CD14-positive monocyte (primary cell): ENCODE results near the gene SMYD3. TPM values are rescaled to one million over a fixed set of nuclear protein-coding genes. Genes with fewer than 3 reads are reported as not detected.

Experiments
- DNase-seq, 3 donors: peaks; one replicate each; pipeline ENCODE4 v3.0.0-alpha.2; 2011 to 2022
- H2AFZ ChIP-seq: 2 replicates; pipeline ENCODE4 v1.6.0; 2012; ENCODE audit warnings: mild to moderate bottlenecking, low read depth, low read length, inconsistent platforms; ENCODE audit not compliant: insufficient read depth, poor library complexity, severe bottlenecking
- H3K27ac ChIP-seq, 2 donors: 1 replicate in 1 of 2; 2 replicates in 1 of 2; pipeline ENCODE4 v1.5.1; 2012 to 2013; ENCODE audit warnings: low read length in 2 of 2, control low read depth in 1 of 2, inconsistent platforms in 1 of 2, low read depth in 1 of 2, mild to moderate bottlenecking in 1 of 2
- H3K27me3 ChIP-seq, 2 donors: one replicate each; pipeline versions ENCODE4 v1.6.0 to v1.6.1; 2011 to 2013; ENCODE audit warnings: low read length in 2 of 2; ENCODE audit not compliant: control insufficient read depth in 2 of 2, insufficient read depth in 2 of 2
- H3K36me3 ChIP-seq, 2 donors: replicated peaks in 1 of 2; 1 replicate in 1 of 2; 2 replicates in 1 of 2; pipeline versions ENCODE4 v1.5.1 to v1.6.1; 2012 to 2013; ENCODE audit warnings: low read length in 2 of 2, control low read depth in 1 of 2, inconsistent platforms in 1 of 2, mild to moderate bottlenecking in 1 of 2; ENCODE audit not compliant: insufficient read depth in 2 of 2, control insufficient read depth in 1 of 2
- H3K4me1 ChIP-seq, 2 donors: 1 replicate in 1 of 2; 2 replicates in 1 of 2; pipeline versions ENCODE4 v1.5.1 to v1.6.1; 2012 to 2013; ENCODE audit warnings: low read length in 2 of 2, control low read depth in 1 of 2, inconsistent platforms in 1 of 2, mild to moderate bottlenecking in 1 of 2, moderate library complexity in 1 of 2; ENCODE audit not compliant: insufficient read depth in 2 of 2, control insufficient read depth in 1 of 2
- H3K4me2 ChIP-seq: replicated peaks from 2 replicates; pipeline ENCODE3; 2012; ENCODE audit warnings: low read length, moderate library complexity, mild to moderate bottlenecking; ENCODE audit not compliant: poor library complexity, severe bottlenecking; ENCODE audit errors: extremely low read depth
- H3K4me3 ChIP-seq, 3 experiments: fragments of 200-600 bp in 1 of 3; sonication (generic) in 1 of 3; replicated peaks in 1 of 3; 1 replicate in 2 of 3; 2 replicates in 1 of 3; pipeline ENCODE4 v1.5.1; 2011 to 2013; ENCODE audit warnings: low read length in 3 of 3, mild to moderate bottlenecking in 3 of 3, control low read depth in 2 of 3, low read depth in 2 of 3, inconsistent platforms in 1 of 3, moderate library complexity in 1 of 3
- H3K79me2 ChIP-seq: 2 replicates; pipeline ENCODE4 v1.6.0; 2012; ENCODE audit warnings: mild to moderate bottlenecking, control low read depth, inconsistent platforms, low read length, moderate library complexity; ENCODE audit not compliant: insufficient read depth
- H3K9ac ChIP-seq: 2 replicates; pipeline ENCODE4 v1.6.0; 2017; ENCODE audit warnings: low read length, mild to moderate bottlenecking; ENCODE audit not compliant: insufficient read depth, poor library complexity, severe bottlenecking
- H3K9me3 ChIP-seq, 2 donors: replicated peaks in 1 of 2; 1 replicate in 1 of 2; 2 replicates in 1 of 2; pipeline versions ENCODE4 v1.5.1 to v1.6.1; 2012 to 2013; ENCODE audit warnings: low read length in 2 of 2, control low read depth in 1 of 2; ENCODE audit not compliant: control insufficient read depth in 1 of 2, insufficient read depth in 1 of 2
- H4K20me1 ChIP-seq: 2 replicates; pipeline ENCODE4 v1.6.0; 2012; ENCODE audit warnings: mild to moderate bottlenecking, low read length, control low read depth, moderate library complexity; ENCODE audit not compliant: insufficient read depth
- H3K27ac Mint-ChIP-seq, 7 donors: one replicate each; pipeline ENCODE4 v1.8.0; 2020; ENCODE audit warnings: mild to moderate bottlenecking in 7 of 7, mixed read lengths in 7 of 7, moderate library complexity in 6 of 7, inconsistent platforms in 2 of 7
- H3K27me3 Mint-ChIP-seq, 3 donors: one replicate each; pipeline ENCODE4 v1.8.0; 2021 to 2022; ENCODE audit warnings: low read depth in 3 of 3, mild to moderate bottlenecking in 3 of 3, mixed read lengths in 3 of 3, moderate library complexity in 3 of 3, inconsistent platforms in 1 of 3
- H3K36me3 Mint-ChIP-seq, 2 donors: one replicate each; pipeline ENCODE4 v1.8.0; 2020; ENCODE audit warnings: mixed read lengths in 2 of 2, inconsistent platforms in 1 of 2, mild to moderate bottlenecking in 1 of 2
- H3K4me1 Mint-ChIP-seq: one replicate; pipeline ENCODE4 v1.8.0; 2020; ENCODE audit warnings: mild to moderate bottlenecking, mixed read lengths
- H3K4me3 Mint-ChIP-seq, 2 donors: one replicate each; pipeline ENCODE4 v1.8.0; 2020; ENCODE audit warnings: mild to moderate bottlenecking in 2 of 2, mixed read lengths in 2 of 2, moderate library complexity in 1 of 2
- H3K9me3 Mint-ChIP-seq, 7 donors: one replicate each; pipeline ENCODE4 v1.8.0; 2020 to 2022; ENCODE audit warnings: mixed read lengths in 7 of 7, mild to moderate bottlenecking in 6 of 7, moderate library complexity in 6 of 7, inconsistent platforms in 2 of 7
- WGBS: methylation state at CpG from one replicate; pipeline ENCODE4 v1.1.5; 2013; ENCODE audit warnings: missing lambda C conversion rate; ENCODE audit not compliant: insufficient coverage; 5-methylcytosine and 5-hydroxymethylcytosine counted together
- intact Hi-C, 2 donors: fragments of 100-400 bp; cut with micrococcal nuclease; formaldehyde crosslinking; loops; one replicate each; pipeline versions ENCODE4 v1.15.0 to v1.15.1; 2023
- polyA plus RNA-seq, 3 donors: library from polyadenylated mRNA; depleted of rRNA in 1 of 3; unstranded in 2 of 3; stranded (reverse) in 1 of 3; fragments of 300-500 nt in 2 of 3; fragments of >200 nt in 1 of 3; fragmentation: Illumina TruSeq in 2 of 3; gene quantifications; 1 replicate in 2 of 3; 2 replicates in 1 of 3; pipeline ENCODE4 v1.2.3, GENCODE V29; 2012 to 2021
- TF ChIP-seq, protein P1 (sequence below): fragments of 200-600 bp; IDR thresholded peaks from one replicate; pipeline ENCODE4 v1.8.0; 2022; ENCODE audit warnings: antibody characterized with exemption, mild to moderate bottlenecking

The SMYD3 gene
- polyA plus RNA-seq, 3 donors: 2.7 to 8.4 (median 4.0) TPM

GRCh38 chr1:246526380-246526779 is 19.3 kb upstream of the SMYD3 start:
- Histone ChIP-seq H4K20me1 (no peaks in the 10 kb centered on the region), H2AFZ (no peak overlapping the region), H3K4me3 (no peak overlapping the region), H3K27me3 (no peaks in the 10 kb centered on the region), H3K79me2 (no peaks in the 10 kb centered on the region), H3K36me3 (no peaks in the 10 kb centered on the region), H3K4me1 (peaks cover 7 to 10% of the 10 kb centered on the region in 2 donors), H3K9me3 (peaks cover 22 to 86% of the 10 kb centered on the region in 2 donors), H3K9ac (no peak overlapping the region), H3K4me2 (no peak overlapping the region), H3K27ac (no peak overlapping the region)
- peaks cover 21 to 77% (median 63%) of the 10 kb centered on the region in 7 donors for H3K9me3 Mint-ChIP-seq
- H3K27ac Mint-ChIP-seq: no peak overlapping the region
- 97% methylated on average over 3 of the region's 4 CpGs for WGBS
- H3K4me3 Mint-ChIP-seq: no peak overlapping the region
- intact Hi-C loops: no loop called here
- H3K27me3 Mint-ChIP-seq: peaks cover 0 to 3% (median 2%) of the 10 kb centered on the region in 3 donors
- TF ChIP-seq, protein P1, sequence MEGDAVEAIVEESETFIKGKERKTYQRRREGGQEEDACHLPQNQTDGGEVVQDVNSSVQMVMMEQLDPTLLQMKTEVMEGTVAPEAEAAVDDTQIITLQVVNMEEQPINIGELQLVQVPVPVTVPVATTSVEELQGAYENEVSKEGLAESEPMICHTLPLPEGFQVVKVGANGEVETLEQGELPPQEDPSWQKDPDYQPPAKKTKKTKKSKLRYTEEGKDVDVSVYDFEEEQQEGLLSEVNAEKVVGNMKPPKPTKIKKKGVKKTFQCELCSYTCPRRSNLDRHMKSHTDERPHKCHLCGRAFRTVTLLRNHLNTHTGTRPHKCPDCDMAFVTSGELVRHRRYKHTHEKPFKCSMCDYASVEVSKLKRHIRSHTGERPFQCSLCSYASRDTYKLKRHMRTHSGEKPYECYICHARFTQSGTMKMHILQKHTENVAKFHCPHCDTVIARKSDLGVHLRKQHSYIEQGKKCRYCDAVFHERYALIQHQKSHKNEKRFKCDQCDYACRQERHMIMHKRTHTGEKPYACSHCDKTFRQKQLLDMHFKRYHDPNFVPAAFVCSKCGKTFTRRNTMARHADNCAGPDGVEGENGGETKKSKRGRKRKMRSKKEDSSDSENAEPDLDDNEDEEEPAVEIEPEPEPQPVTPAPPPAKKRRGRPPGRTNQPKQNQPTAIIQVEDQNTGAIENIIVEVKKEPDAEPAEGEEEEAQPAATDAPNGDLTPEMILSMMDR: no peak
- DNase-seq: no peak
- H3K4me1 Mint-ChIP-seq: peaks cover 11% of the 10 kb centered on the region
- H3K36me3 Mint-ChIP-seq: peaks cover 0 to 3% of the 10 kb centered on the region in 2 donors

DNA sequence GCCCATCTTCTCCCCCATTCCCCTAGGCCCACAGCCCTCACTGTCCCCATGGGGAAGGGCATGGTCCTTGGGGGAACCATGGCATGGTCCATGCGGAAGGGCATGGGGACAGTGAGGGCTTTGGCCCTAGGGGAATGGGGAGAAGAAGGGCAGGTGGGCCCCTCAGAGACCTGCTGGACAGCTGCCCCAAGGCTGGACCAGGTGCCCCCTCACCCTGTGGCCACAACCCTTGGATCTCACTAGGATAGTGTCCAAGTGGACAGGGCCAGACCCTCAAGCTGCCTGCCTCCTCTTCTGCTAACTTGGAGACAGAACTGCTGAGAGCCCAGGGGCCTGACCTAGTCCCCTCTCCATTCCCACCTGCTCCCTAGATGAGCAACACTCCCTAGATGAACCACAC is 12.4 kb upstream of the SMYD3 start:
- H3K9me3 Mint-ChIP-seq: peaks cover 32 to 97% (median 73%) of the 10 kb centered on the region in 7 donors
- H2AFZ ChIP-seq: no peak overlapping the region
- no peak overlapping the region for H3K4me2 ChIP-seq
- H4K20me1 ChIP-seq: no peaks in the 10 kb centered on the region
- peaks cover 0 to 3% (median 3%) of the 10 kb centered on the region in 3 donors for H3K27me3 Mint-ChIP-seq
- H3K9ac ChIP-seq: no peak overlapping the region
- H3K4me3 ChIP-seq: no peak overlapping the region
- no peak overlapping the region for H3K4me3 Mint-ChIP-seq
- intact Hi-C loops: no loop called here
- H3K27me3 ChIP-seq: no peaks in the 10 kb centered on the region
- no peaks in the 10 kb centered on the region for H3K79me2 ChIP-seq
- no peaks in the 10 kb centered on the region for H3K36me3 ChIP-seq
- H3K27ac Mint-ChIP-seq: no peak overlapping the region
- 100% methylated on average over 1 of the region's 1 CpG for WGBS
- no peak overlapping the region for H3K27ac ChIP-seq
- TF ChIP-seq, protein P1: no peak
- DNase-seq: no peak
- no peaks in the 10 kb centered on the region for H3K36me3 Mint-ChIP-seq
- no peaks in the 10 kb centered on the region for H3K4me1 ChIP-seq
- no peaks in the 10 kb centered on the region for H3K4me1 Mint-ChIP-seq
- H3K9me3 ChIP-seq: peaks cover 39 to 99% of the 10 kb centered on the region in 2 donors
